H9 (cell line): ENCODE results near the gene ADAMTS6. TPM values are rescaled to one million over a fixed set of nuclear protein-coding genes. Genes with fewer than 3 reads are reported as not detected.
"Not testable (repeated sequence)": the region's sequence is repeated elsewhere in the genome, so short reads cannot be mapped to it uniquely, and the experiment has no call there.

Source experiments
- DNase-seq: peaks from one replicate; pipeline ENCODE4 v3.0.0-alpha.2; 2017
- H2AFZ ChIP-seq: one replicate; pipeline ENCODE4 v1.6.1; 2013; ENCODE audit warnings: mild to moderate bottlenecking, low read length, control low read depth, moderate library complexity
- H2AK5ac ChIP-seq: 2 replicates; pipeline ENCODE4 v1.6.1; 2013; ENCODE audit warnings: low read length, control low read depth, mixed read lengths; ENCODE audit not compliant: insufficient read length
- H2BK120ac ChIP-seq: one replicate; pipeline ENCODE4 v1.6.1; 2013; ENCODE audit warnings: low read depth, mild to moderate bottlenecking, low read length, control low read depth, inconsistent platforms; ENCODE audit not compliant: poor library complexity, severe bottlenecking
- H2BK12ac ChIP-seq: 2 replicates; pipeline ENCODE4 v1.6.1; 2013; ENCODE audit warnings: low read length, control low read depth, mixed read lengths, low read depth; ENCODE audit not compliant: insufficient read length
- H2BK15ac ChIP-seq: 2 replicates; pipeline ENCODE4 v1.6.1; 2013; ENCODE audit warnings: low read depth, low read length, control low read depth
- H2BK20ac ChIP-seq: one replicate; pipeline ENCODE4 v1.6.1; 2013; ENCODE audit warnings: low read depth, mild to moderate bottlenecking, low read length, control low read depth, inconsistent platforms; ENCODE audit not compliant: poor library complexity, severe bottlenecking
- H2BK5ac ChIP-seq: 2 replicates; pipeline ENCODE4 v1.6.1; 2013; ENCODE audit warnings: low read length, control low read depth, mixed read lengths; ENCODE audit not compliant: insufficient read length
- H3K14ac ChIP-seq: 2 replicates; pipeline ENCODE4 v1.6.1; 2013; ENCODE audit warnings: low read length, control low read depth; ENCODE audit not compliant: insufficient read depth
- H3K18ac ChIP-seq: 2 replicates; pipeline ENCODE4 v1.6.1; 2013; ENCODE audit warnings: low read depth, mild to moderate bottlenecking, mixed read lengths, low read length, control low read depth; ENCODE audit not compliant: insufficient read length
- H3K23ac ChIP-seq: 2 replicates; pipeline ENCODE4 v1.6.1; 2013; ENCODE audit warnings: low read length, control low read depth, mixed read lengths, low read depth; ENCODE audit not compliant: insufficient read length
- H3K23me2 ChIP-seq: 2 replicates; pipeline ENCODE4 v1.6.1; 2013; ENCODE audit warnings: low read depth, mild to moderate bottlenecking, mixed read lengths, low read length, control low read depth; ENCODE audit not compliant: insufficient read length, poor library complexity, severe bottlenecking
- H3K27ac ChIP-seq: 2 replicates; pipeline ENCODE4 v1.5.1; 2013; ENCODE audit warnings: low read length, control low read depth, mixed read lengths, low read depth; ENCODE audit not compliant: insufficient read length
- H3K27me3 ChIP-seq: 2 replicates; pipeline ENCODE4 v1.6.1; 2013; ENCODE audit warnings: low read length, control low read depth, inconsistent platforms; ENCODE audit not compliant: insufficient read depth
- H3K4ac ChIP-seq: 2 replicates; pipeline ENCODE4 v1.6.1; 2013; ENCODE audit warnings: low read depth, mild to moderate bottlenecking, control low read depth, inconsistent platforms, low read length, moderate library complexity
- H3K4me1 ChIP-seq: 2 replicates; pipeline ENCODE4 v1.6.1; 2013; ENCODE audit warnings: low read length, control low read depth, inconsistent platforms; ENCODE audit not compliant: insufficient read depth
- H3K4me2 ChIP-seq: 2 replicates; pipeline ENCODE4 v1.6.1; 2013; ENCODE audit warnings: low read length, control low read depth, mixed read lengths; ENCODE audit not compliant: insufficient read length, insufficient read depth
- H3K56ac ChIP-seq: 2 replicates; pipeline ENCODE4 v1.6.1; 2013; ENCODE audit warnings: low read depth, mild to moderate bottlenecking, mixed read lengths, low read length, control low read depth; ENCODE audit not compliant: insufficient read length
- H3K79me1 ChIP-seq: 2 replicates; pipeline ENCODE4 v1.6.1; 2013; ENCODE audit warnings: low read depth, mild to moderate bottlenecking, moderate library complexity, low read length, control low read depth, inconsistent platforms; ENCODE audit not compliant: insufficient read depth, poor library complexity, severe bottlenecking
- H3K79me2 ChIP-seq: 2 replicates; pipeline ENCODE4 v1.6.1; 2013; ENCODE audit warnings: low read length, control low read depth, inconsistent platforms; ENCODE audit not compliant: insufficient read depth
- H3K9ac ChIP-seq: 2 replicates; pipeline ENCODE4 v1.6.1; 2013; ENCODE audit warnings: low read length, control low read depth, mixed read lengths; ENCODE audit not compliant: insufficient read length; ENCODE audit errors: extremely low read depth
- H3K9me3 ChIP-seq: one replicate; pipeline ENCODE4 v1.6.1; 2013; ENCODE audit warnings: low read depth, low read length, inconsistent platforms; ENCODE audit not compliant: control insufficient read depth
- H3T11ph ChIP-seq: one replicate; pipeline ENCODE4 v1.6.1; 2013; ENCODE audit warnings: mild to moderate bottlenecking, low read length, control low read depth, inconsistent platforms
- H4K20me1 ChIP-seq: one replicate; pipeline ENCODE4 v1.6.1; 2013; ENCODE audit not compliant: control insufficient read depth, insufficient read length, insufficient read depth
- H4K5ac ChIP-seq: 2 replicates; pipeline ENCODE4 v1.6.1; 2013; ENCODE audit warnings: low read depth, mild to moderate bottlenecking, mixed read lengths, low read length, control low read depth; ENCODE audit not compliant: insufficient read length
- H4K8ac ChIP-seq: replicated peaks from 2 replicates; pipeline ENCODE4 v1.6.1; 2013; ENCODE audit warnings: low read length, control low read depth, mixed read lengths, low read depth; ENCODE audit not compliant: insufficient read length
- H4K91ac ChIP-seq: 2 replicates; pipeline ENCODE4 v1.6.1; 2013; ENCODE audit warnings: low read depth, mild to moderate bottlenecking, moderate library complexity, mixed read lengths, low read length, control low read depth; ENCODE audit not compliant: insufficient read length
- H3K27ac Mint-ChIP-seq, 3 experiments: 2 replicates in 2 of 3; 3 replicates in 1 of 3; pipeline ENCODE4 v1.8.0; 2020 to 2021; ENCODE audit warnings: mixed read lengths in 3 of 3, mild to moderate bottlenecking in 1 of 3, moderate library complexity in 1 of 3
- H3K27me3 Mint-ChIP-seq: 2 replicates; pipeline ENCODE4 v1.8.0; 2021; ENCODE audit warnings: low read depth, mild to moderate bottlenecking, moderate library complexity, mixed read lengths
- H3K36me3 Mint-ChIP-seq, 3 experiments: 2 replicates in 2 of 3; 3 replicates in 1 of 3; pipeline ENCODE4 v1.8.0; 2020 to 2021; ENCODE audit warnings: low read depth in 3 of 3, mixed read lengths in 3 of 3; ENCODE audit not compliant: insufficient read depth in 1 of 3
- H3K4me1 Mint-ChIP-seq, 2 experiments: 2 replicates each; pipeline ENCODE4 v1.8.0; 2020; ENCODE audit warnings: mixed read lengths in 2 of 2
- H3K4me3 Mint-ChIP-seq, 2 experiments: 2 replicates in 1 of 2; 3 replicates in 1 of 2; pipeline ENCODE4 v1.8.0; 2020 to 2021; ENCODE audit warnings: mild to moderate bottlenecking in 2 of 2, mixed read lengths in 2 of 2, moderate library complexity in 1 of 2
- H3K9me3 Mint-ChIP-seq, 2 experiments: 2 replicates in 1 of 2; 3 replicates in 1 of 2; pipeline ENCODE4 v1.8.0; 2020; ENCODE audit warnings: mild to moderate bottlenecking in 2 of 2, mixed read lengths in 2 of 2, moderate library complexity in 1 of 2
- CTCF ChIP-seq: fragments of 200-600 bp; sonication (generic); conservative IDR thresholded peaks from 3 replicates; pipeline ENCODE4 v1.8.0; 2021; ENCODE audit warnings: antibody characterized with exemption, mild to moderate bottlenecking
- WGBS: extraction: QIAGEN DNeasy Blood & Tissue Kit; methylation state at CpG from one replicate; pipeline ENCODE4 v1.1.7; 2013; ENCODE audit warnings: missing lambda C conversion rate, low lambda C conversion rate, mixed read lengths; ENCODE audit not compliant: insufficient read length; ENCODE audit errors: extremely low coverage; 5-methylcytosine and 5-hydroxymethylcytosine counted together
- total RNA-seq: library from RNA; stranded (reverse); gene quantifications from 2 replicates; pipeline ENCODE4 v1.2.1, GENCODE V29; 2021

The ADAMTS6 gene
- total RNA-seq, 1 experiment from 2014 or later: 0.33 TPM

GRCh38 chr5:65488038-65488687, 6.4 kb upstream of the ADAMTS6 start:
- not testable (repeated sequence) for H3K9me3 ChIP-seq, H2BK5ac ChIP-seq, H3K9me3 Mint-ChIP-seq, H3K4me1 Mint-ChIP-seq, H3K14ac ChIP-seq, H3K4me1 ChIP-seq, H2BK20ac ChIP-seq, H3K27ac ChIP-seq, H4K5ac ChIP-seq, H2BK15ac ChIP-seq, H3K4ac ChIP-seq, H3K56ac ChIP-seq, H3K27me3 ChIP-seq, H4K91ac ChIP-seq, H3K79me1 ChIP-seq, H3K18ac ChIP-seq, H2BK12ac ChIP-seq, H3K23ac ChIP-seq, H3K36me3 Mint-ChIP-seq, H3K4me3 Mint-ChIP-seq, H2AK5ac ChIP-seq, H4K8ac ChIP-seq, H4K20me1 ChIP-seq, H3K79me2 ChIP-seq, H3K23me2 ChIP-seq, DNase-seq, H3K27ac Mint-ChIP-seq, H2AFZ ChIP-seq, H2BK120ac ChIP-seq, H3K9ac ChIP-seq, H3K4me2 ChIP-seq, H3T11ph ChIP-seq, H3K27me3 Mint-ChIP-seq
- TF ChIP-seq CTCF: peak; percentile 51
- no CpG with 5 or more reads among the region's 7 CpGs for WGBS

GRCh38 chr5:65486803-65487202, 5.1 kb upstream of the ADAMTS6 start:
- not testable (repeated sequence) for H3K4me3 Mint-ChIP-seq, H3K4me1 ChIP-seq, H3K9me3 ChIP-seq, H2BK20ac ChIP-seq, H3K9ac ChIP-seq, H3K56ac ChIP-seq, H3K4me2 ChIP-seq, H3K4ac ChIP-seq, H3K9me3 Mint-ChIP-seq, H3K36me3 Mint-ChIP-seq, H3K27me3 ChIP-seq, H4K91ac ChIP-seq, H2BK12ac ChIP-seq, H3K27ac ChIP-seq, H4K8ac ChIP-seq, H3K27me3 Mint-ChIP-seq, H3K79me2 ChIP-seq, H3K23ac ChIP-seq, H2AK5ac ChIP-seq, DNase-seq, H3K14ac ChIP-seq, H4K5ac ChIP-seq, H2BK15ac ChIP-seq, H3K18ac ChIP-seq, H3K27ac Mint-ChIP-seq, H2BK5ac ChIP-seq, H4K20me1 ChIP-seq, H2BK120ac ChIP-seq, H2AFZ ChIP-seq, H3K23me2 ChIP-seq, H3K79me1 ChIP-seq, H3T11ph ChIP-seq
- peaks cover 14 to 15% of the 10 kb centered on the region in 2 experiments for H3K4me1 Mint-ChIP-seq
- WGBS: no CpG with 5 or more reads among the region's 2 CpGs
